ENCODE data around the gene ZBTB5.

DNA sequence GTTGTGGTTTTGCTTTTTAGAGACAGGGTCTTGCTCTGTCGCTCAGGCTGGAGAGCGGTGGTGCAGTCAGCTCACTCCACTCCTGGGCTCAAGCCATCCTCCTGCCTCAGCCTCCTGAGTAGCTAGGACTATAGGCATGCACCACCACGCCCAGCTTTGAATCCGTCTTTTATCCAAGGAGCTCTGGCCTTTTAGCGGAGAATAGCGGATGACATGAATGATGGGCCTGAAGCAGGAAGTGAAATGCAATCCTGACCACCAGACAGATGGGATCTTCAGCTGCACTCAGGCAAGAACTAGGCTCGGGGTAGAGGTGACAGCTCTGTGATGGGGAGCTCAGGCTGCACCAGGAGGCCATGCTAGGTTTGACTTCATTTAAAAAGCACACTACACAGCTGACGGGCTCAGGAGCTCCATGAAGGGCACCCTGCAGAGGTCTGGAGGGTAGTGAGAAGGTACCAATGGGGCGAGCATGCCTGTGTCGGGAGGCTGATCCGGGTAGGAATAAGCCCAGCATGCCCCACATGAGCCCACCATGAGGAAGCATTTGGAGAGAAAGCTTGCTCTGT is 42.4 kb upstream of the ZBTB5 start:
- TF ChIP-seq RAD21 (CRISPR knock-in tag; IDR thresholded peaks at IDR 0.05) (no peak), ELF4 (CRISPR knock-in tag; IDR thresholded peaks at IDR 0.05; ENCODE audit: borderline replicate concordance) (no peak), SIN3B (IDR thresholded peaks at IDR 0.05; ENCODE audit: low read length) (no peak)

All from HepG2 (cell line).